ENCODE data around the gene CRYL1. TPM values are rescaled to one million over a fixed set of nuclear protein-coding genes. Genes with fewer than 3 reads are reported as not detected.

The CRYL1 gene
- polyA plus RNA-seq, 3 donors: 137 to 147 (median 142) TPM

- DNase-seq: no peak
These were observed 96.7 kb downstream of the CRYL1 start for GRCh38 chr13:20428666-20429644.

- no peak for DNase-seq
These were observed 98.8 kb downstream of the CRYL1 start for GRCh38 chr13:20426766-20427448.

- no peak for DNase-seq
These were observed 99.8 kb downstream of the CRYL1 start for GRCh38 chr13:20425819-20426219.

GRCh38 chr13:20424949-20425348 lies 100.7 kb downstream of the CRYL1 start:
- DNase-seq: no peak

- no peak for DNase-seq
These were observed 101.2 kb downstream of the CRYL1 start for GRCh38 chr13:20424559-20424852.

GRCh38 chr13:20422362-20422761 lies 103.3 kb downstream of the CRYL1 start:
- DNase-seq: no peak

- DNase-seq: no peak
These were observed 104.7 kb downstream of the CRYL1 start for GRCh38 chr13:20420938-20421337.

- no peak for DNase-seq
These were observed 106.7 kb downstream of the CRYL1 start for GRCh38 chr13:20418953-20419352.

GRCh38 chr13:20416223-20416745 lies 109.4 kb downstream of the CRYL1 start:
- no peak for DNase-seq

- no peak for DNase-seq
These were observed 110.0 kb downstream of the CRYL1 start for GRCh38 chr13:20415694-20416107.

- DNase-seq: no peak
These were observed 110.4 kb downstream of the CRYL1 start for GRCh38 chr13:20415306-20415679.

- DNase-seq: no peak
These were observed 110.9 kb downstream of the CRYL1 start for GRCh38 chr13:20414546-20415305.

GRCh38 chr13:20412691-20413355 lies 112.8 kb downstream of the CRYL1 start:
- no peak for DNase-seq

GRCh38 chr13:20411638-20412342 lies 113.9 kb downstream of the CRYL1 start:
- no peak for DNase-seq

- DNase-seq: no peak
These were observed 114.9 kb downstream of the CRYL1 start for GRCh38 chr13:20410726-20411125.

- no peak for DNase-seq
These were observed 117.5 kb downstream of the CRYL1 start for GRCh38 chr13:20408181-20408580.

GRCh38 chr13:20407759-20408158 lies 117.9 kb downstream of the CRYL1 start:
- DNase-seq: no peak

- DNase-seq: no peak
These were observed 120.0 kb downstream of the CRYL1 start for GRCh38 chr13:20405691-20406090.

GRCh38 chr13:20404488-20405222 lies 121.0 kb downstream of the CRYL1 start:
- no peak for DNase-seq

GRCh38 chr13:20403826-20404225 lies 121.8 kb downstream of the CRYL1 start:
- DNase-seq: no peak

Data from renal pelvis (tissue), 4 donors.